ENCODE data around the gene MORN3. TPM values are rescaled to one million over a fixed set of nuclear protein-coding genes. Genes with fewer than 3 reads are reported as not detected.
A peak's percentile ranks its signal among the peaks of the same experiment; 100 is the strongest.
"Not testable (repeated sequence)": the region's sequence is repeated elsewhere in the genome, so short reads cannot be mapped to it uniquely, and the experiment has no call there.

MORN3 gene
- polyA plus RNA-seq, 6 donors from 2014 or later, result 0.17 to 0.72 (median 0.28) TPM; not detected in 1

- H3K27ac Mint-ChIP-seq, result peak overlapping the region in 5 of 6 donors; percentile 4 to 79 (median 38)
- H3K36me3 Mint-ChIP-seq, result no peaks in the 10 kb centered on the region
- peak overlapping the region in 1 of 8 donors; percentile 41 for H3K4me3 Mint-ChIP-seq
- ATAC-seq (ENCODE audit: low read depth in 2 of 2) (no peak), DNase-seq (no peak)
- no peaks in the 10 kb centered on the region for H3K27me3 Mint-ChIP-seq
- peaks cover 4 to 28% (median 23%) of the 10 kb centered on the region in 3 donors for H3K4me1 Mint-ChIP-seq
- no peaks in the 10 kb centered on the region for H3K9me3 Mint-ChIP-seq
Measured at GRCh38 chr12:121676190-121676589, 6.7 kb upstream of the MORN3 start.

DNA sequence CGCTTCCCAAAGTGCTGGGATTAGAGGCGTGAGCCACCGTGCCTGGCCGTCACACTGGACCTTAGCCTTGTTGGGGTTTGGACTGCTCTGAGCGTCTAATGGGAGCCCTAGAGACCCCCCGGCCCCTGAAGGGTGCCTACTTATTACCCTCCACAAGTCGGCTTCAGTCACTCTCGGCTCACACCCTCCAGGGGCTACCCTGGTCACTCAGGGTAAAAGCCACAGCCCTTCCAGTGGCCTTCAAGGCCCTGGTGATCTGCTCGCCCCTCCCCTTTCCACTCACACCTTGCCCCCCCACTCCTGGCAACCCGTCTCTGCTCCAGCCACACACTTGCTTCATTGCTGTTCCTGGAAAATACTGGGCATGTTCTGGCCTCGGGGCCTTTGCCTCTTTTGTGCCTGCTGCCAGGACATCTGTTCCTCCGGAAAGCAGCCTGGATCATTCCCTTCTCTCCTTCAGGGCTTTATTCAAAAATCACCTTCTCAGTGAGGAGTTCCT, 3.6 kb upstream of the MORN3 start:
- no peak for DNase-seq
- H3K36me3 Mint-ChIP-seq, result no peaks in the 10 kb centered on the region
- H3K9me3 Mint-ChIP-seq, result no peaks in the 10 kb centered on the region
- peak overlapping the region; percentile 98 to 100 (median 99) for H3K27ac Mint-ChIP-seq
- H3K27me3 Mint-ChIP-seq, result no peaks in the 10 kb centered on the region
- no peak for ATAC-seq (ENCODE audit: low read depth in 2 of 2)
- H3K4me3 Mint-ChIP-seq, result peak overlapping the region; percentile 83 to 95 (median 92)
- H3K4me1 Mint-ChIP-seq, result peaks cover 4 to 31% (median 28%) of the 10 kb centered on the region in 3 donors

GRCh38 chr12:121668750-121669520, 519 bp downstream of the MORN3 start:
- no peaks in the 10 kb centered on the region for H3K36me3 Mint-ChIP-seq
- peaks cover 0 to 3% (median 0%) of the 10 kb centered on the region in 7 donors for H3K9me3 Mint-ChIP-seq
- peaks cover 26 to 57% (median 48%) of the 10 kb centered on the region in 3 donors for H3K4me1 Mint-ChIP-seq

DNA sequence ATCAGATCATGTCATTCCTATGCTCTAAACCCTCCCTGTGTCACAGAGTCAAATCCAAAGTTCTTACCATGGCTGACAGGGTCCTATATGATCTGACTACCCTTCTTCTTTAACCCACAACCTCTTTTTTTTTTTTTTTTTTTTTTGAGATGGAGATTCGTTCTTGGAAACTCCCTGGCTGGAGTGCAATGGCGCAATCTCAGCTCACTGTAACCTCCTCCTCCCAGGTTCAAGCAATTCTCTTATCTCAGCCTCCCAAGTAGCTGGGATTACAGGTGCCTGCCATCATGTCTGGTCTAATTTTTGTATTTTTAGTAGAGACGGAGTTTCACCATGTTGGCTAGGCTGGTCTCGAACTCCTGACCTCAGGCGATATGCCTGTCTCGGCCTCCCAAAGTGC, 2.6 kb downstream of the MORN3 start:
- H3K36me3 Mint-ChIP-seq; ATAC-seq (ENCODE audit: low read depth in 2 of 2); DNase-seq; H3K27me3 Mint-ChIP-seq; H3K9me3 Mint-ChIP-seq: not testable (repeated sequence)
- peak overlapping the region in 2 of 6 donors; percentile 74 to 81 for H3K27ac Mint-ChIP-seq
- peak overlapping the region in 6 of 8 donors; percentile 12 to 92 (median 72) for H3K4me3 Mint-ChIP-seq
- H3K4me1 Mint-ChIP-seq, result peaks cover 27 to 55% (median 35%) of the 10 kb centered on the region in 3 donors

More at GRCh38 chr12:121668750-121669520, 519 bp downstream of the MORN3 start:
- no peaks in the 10 kb centered on the region for H3K27me3 Mint-ChIP-seq
- H3K4me3 Mint-ChIP-seq, result peak overlapping the region in 2 of 8 donors; percentile 64 to 72
- ATAC-seq (ENCODE audit: low read depth in 2 of 2), result no peak
- H3K27ac Mint-ChIP-seq, result peak overlapping the region in 2 of 6 donors; percentile 71 to 83
- DNase-seq, result peak; percentile 53

DNA sequence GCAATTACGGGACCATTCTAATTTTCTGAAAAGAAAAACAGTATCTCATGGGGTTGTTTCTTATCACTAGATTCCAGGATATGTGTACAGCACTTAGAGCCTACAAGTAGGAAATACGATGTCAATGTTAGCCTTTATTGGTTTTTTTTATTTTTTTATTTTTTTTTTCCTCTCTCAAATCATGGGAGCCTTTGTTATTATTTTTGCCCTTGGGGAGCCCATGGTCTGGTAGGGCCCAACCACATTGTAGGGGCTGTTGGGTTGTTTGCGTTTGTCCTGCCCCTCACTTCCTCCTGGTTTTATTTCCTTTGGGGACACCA, 5.9 kb downstream of the MORN3 start:
- ATAC-seq (ENCODE audit: low read depth in 2 of 2), result no peak
- peak overlapping the region; percentile 93 to 98 (median 96) for H3K27ac Mint-ChIP-seq
- peaks cover 36 to 58% (median 47%) of the 10 kb centered on the region in 3 donors for H3K4me1 Mint-ChIP-seq
- H3K36me3 Mint-ChIP-seq, result no peaks in the 10 kb centered on the region
- peaks cover 0 to 6% (median 0%) of the 10 kb centered on the region in 7 donors for H3K9me3 Mint-ChIP-seq
- H3K27me3 Mint-ChIP-seq, result no peaks in the 10 kb centered on the region
- DNase-seq, result no peak
- H3K4me3 Mint-ChIP-seq, result peak overlapping the region; percentile 92 to 99 (median 96)

DNA sequence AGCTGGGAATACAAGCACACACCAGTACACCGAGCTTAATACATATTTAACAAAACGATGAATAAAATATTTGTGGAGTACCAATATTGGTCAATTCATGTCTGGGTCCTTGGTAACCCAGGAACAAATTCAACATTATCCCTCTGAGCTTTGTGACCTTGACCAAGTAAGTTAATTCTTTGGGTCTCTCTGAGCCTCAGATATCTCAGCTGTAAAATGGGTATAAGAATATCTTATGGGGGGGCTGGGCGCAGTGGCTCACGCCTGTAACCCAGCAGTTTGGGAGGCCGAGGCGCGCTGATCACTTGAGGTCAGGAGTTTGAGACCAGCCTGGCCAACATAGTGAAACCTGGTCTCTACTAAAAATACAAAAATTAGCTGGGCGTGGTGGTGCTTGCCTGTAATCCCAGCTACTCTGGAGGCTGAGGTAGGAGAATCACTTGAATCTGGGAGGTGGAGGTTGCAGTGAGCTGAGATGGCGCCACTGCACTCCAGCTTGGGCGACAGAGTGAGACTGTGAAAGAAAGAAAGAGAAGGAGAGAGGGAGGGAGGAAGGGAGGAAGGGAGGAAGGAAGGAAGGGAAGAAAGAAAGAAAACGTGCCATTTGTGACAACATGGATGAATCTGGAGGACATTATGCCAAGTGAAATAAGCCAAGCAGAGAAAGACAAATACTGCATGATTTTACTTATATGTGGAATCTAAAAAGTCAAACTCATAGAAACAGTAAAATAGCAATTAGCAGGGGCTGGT, 7.9 kb downstream of the MORN3 start:
- peak overlapping the region in 1 of 6 donors; percentile 22 for H3K27ac Mint-ChIP-seq
- H3K9me3 Mint-ChIP-seq; ATAC-seq (ENCODE audit: low read depth in 2 of 2); H3K27me3 Mint-ChIP-seq; H3K36me3 Mint-ChIP-seq; DNase-seq: not testable (repeated sequence)
- H3K4me3 Mint-ChIP-seq, result peak overlapping the region in 2 of 8 donors; percentile 10 to 92
- peaks cover 35 to 64% (median 50%) of the 10 kb centered on the region in 3 donors for H3K4me1 Mint-ChIP-seq

DNA sequence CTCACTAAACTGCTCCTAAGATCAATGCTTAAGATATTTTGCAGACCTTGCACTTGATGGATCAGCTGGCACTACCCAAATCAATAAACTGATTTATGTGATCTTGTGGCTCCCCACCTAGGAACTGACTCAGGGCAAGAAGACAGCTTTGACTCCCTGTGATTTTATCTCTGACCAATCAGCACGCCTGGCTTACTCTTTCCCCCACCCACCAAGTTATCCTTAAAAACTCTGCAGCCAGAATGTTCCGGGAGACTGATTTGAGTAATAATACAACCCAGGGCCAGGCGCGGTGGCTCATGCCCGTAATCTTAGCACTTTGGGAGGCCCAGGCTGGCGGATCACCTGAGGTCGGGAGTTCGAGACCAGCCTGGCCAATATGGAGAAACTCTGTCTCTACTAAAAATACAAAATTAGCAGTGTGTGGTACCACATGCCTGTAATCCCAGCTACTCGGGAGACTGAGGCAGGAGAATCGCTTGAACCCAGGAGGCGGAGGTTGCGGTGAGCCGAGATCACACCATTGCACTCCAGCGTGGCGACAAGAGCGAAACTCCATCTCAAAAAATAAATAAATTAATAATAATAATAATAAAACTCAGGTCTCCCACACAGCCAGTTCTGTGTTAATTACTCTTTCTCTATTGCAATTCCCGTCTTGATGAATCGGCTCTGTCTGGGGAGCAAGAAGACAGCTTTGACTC, 12.0 kb downstream of the MORN3 start:
- Mint-ChIP-seq H3K9me3 (peaks cover 0 to 2% (median 0%) of the 10 kb centered on the region in 7 donors), H3K36me3 (peaks cover 0 to 4% of the 10 kb centered on the region in 2 donors), H3K27ac (peak overlapping the region in 5 of 6 donors; percentile 30 to 93 (median 66)), H3K4me3 (peak overlapping the region in 6 of 8 donors; percentile 9 to 76 (median 43)), H3K4me1 (peaks cover 24 to 42% (median 40%) of the 10 kb centered on the region in 3 donors), H3K27me3 (no peaks in the 10 kb centered on the region)
- no peak for DNase-seq
- no peak for ATAC-seq (ENCODE audit: low read depth in 2 of 2)

DNA sequence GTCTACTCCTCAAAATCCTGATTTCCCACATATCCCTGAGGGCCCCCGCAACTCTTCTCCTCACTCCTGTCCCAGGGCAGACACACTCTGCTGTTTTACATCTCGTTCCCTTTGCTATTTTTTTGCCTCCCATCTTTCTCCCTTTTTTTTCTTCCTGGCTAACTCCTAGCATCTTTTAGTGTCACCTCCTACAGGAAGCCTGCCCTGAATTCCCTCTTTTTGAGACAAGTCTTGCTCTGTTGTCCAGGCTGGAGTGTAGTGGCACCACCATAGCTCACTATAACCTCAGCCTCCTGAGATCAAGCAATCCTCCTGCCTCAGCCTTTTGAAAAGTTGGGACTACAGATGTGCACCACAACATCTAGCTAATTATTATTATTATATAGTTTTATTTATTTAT, 13.3 kb downstream of the MORN3 start:
- H3K9me3 Mint-ChIP-seq, result peaks cover 0 to 2% (median 0%) of the 10 kb centered on the region in 7 donors
- H3K4me3 Mint-ChIP-seq, result no peak overlapping the region
- DNase-seq (no peak), ATAC-seq (ENCODE audit: low read depth in 2 of 2) (no peak)
- peaks cover 24 to 36% (median 35%) of the 10 kb centered on the region in 3 donors for H3K4me1 Mint-ChIP-seq
- no peaks in the 10 kb centered on the region for H3K27me3 Mint-ChIP-seq
- peak overlapping the region in 1 of 6 donors; percentile 57 for H3K27ac Mint-ChIP-seq
- H3K36me3 Mint-ChIP-seq, result peaks cover 0 to 4% of the 10 kb centered on the region in 2 donors

- Mint-ChIP-seq H3K4me3 (peak overlapping the region in 1 of 8 donors; percentile 16), H3K27me3 (no peaks in the 10 kb centered on the region), H3K36me3 (peaks cover 0 to 4% of the 10 kb centered on the region in 2 donors), H3K4me1 (peaks cover 22 to 28% (median 26%) of the 10 kb centered on the region in 3 donors), H3K9me3 (peaks cover 0 to 2% (median 0%) of the 10 kb centered on the region in 7 donors), H3K27ac (peak overlapping the region in 3 of 6 donors; percentile 60 to 81 (median 79))
- ATAC-seq (ENCODE audit: low read depth in 2 of 2), result no peak
- no peak for DNase-seq
Measured at GRCh38 chr12:121653999-121654398, 15.5 kb downstream of the MORN3 start.

DNA sequence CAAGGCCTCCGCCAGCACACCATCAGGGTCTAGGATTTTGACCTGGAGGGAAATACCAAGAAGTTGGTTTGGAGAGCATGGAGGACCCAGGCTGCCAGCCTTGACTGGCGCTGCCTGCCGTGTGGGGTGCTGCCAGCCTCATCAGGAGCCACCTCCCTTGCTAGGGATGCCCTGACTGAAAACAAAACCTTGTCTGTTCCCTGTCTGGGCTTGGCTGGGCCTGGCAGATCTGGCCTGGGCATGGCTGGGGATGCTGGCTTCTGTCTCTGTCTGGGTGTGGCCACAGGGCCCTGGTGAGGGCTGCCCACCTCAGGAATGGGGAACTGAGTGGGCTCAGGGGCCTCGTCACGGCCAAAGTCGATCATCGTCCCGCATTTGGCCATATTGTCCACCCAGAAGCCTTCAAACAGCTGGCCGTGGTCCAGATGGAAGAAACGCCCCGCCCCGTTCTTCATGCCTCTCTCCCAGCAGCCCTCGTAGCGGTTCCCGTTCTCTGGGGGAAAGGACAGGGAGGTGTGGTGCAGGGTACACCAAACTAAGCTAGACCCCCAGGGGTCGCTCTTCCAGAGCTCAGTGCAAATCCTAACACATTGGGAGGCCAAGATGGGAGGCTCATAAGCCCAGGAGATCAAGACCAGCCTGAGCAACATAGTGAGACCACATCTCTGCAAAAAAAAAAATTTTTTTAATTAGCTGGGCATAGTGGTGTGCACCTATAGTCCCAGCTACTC, 16.5 kb downstream of the MORN3 start:
- no peak overlapping the region for H3K4me3 Mint-ChIP-seq
- DNase-seq (no peak), ATAC-seq (ENCODE audit: low read depth in 2 of 2) (no peak)
- H3K9me3 Mint-ChIP-seq, result peaks cover 0 to 2% (median 0%) of the 10 kb centered on the region in 7 donors
- H3K27ac Mint-ChIP-seq, result peak overlapping the region in 1 of 6 donors; percentile 72
- H3K4me1 Mint-ChIP-seq, result peaks cover 16 to 18% (median 18%) of the 10 kb centered on the region in 3 donors
- H3K36me3 Mint-ChIP-seq, result peaks cover 0 to 4% of the 10 kb centered on the region in 2 donors
- no peaks in the 10 kb centered on the region for H3K27me3 Mint-ChIP-seq

DNA sequence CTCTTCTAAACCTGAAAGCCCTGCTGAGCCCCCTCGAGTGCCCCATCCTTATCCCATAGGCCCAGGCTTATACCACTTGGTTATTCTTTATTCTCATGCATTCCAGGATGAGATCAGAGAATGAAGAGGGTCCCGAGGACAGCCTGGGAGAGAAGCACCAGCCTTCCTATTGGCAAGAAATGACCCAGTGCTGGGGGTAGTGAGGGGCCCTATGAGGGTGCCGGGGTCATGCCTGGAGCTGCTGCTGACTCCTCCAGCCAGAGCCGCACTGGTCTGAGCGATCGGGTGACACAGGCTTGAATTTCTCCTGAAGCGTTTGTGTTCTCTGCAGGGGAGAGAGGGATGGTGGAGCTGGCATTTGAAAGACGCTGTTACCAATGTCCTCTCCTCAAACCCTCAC, 18.1 kb downstream of the MORN3 start:
- Mint-ChIP-seq H3K27ac (no peak overlapping the region), H3K27me3 (no peaks in the 10 kb centered on the region)

DNA sequence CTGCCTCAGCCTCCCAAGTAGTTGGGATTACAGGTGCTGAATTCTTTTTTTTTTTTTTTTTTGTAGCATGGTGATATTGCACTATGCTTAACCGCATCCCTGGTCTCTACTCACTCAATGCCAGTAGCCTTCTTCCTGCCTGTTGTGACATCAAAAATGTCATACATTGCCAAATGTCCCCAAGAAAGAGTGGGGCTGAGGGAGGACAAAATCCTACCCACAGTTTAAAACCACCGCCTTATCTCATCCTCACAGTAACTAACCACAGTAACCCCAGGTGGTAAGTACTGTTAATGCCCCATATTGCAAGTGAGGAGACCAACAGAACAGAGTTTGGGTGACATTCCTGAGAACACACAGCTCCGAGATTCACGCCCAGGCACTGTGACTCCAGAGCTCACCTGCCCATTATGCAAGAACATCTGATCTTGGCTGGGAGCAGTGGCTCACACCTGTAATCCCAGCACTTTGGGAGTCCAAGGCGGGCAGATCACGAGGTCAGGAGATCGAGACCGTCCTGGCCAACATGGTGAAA, 19.6 kb downstream of the MORN3 start:
- ATAC-seq (ENCODE audit: low read depth in 2 of 2) (no peak), DNase-seq (no peak)
- H3K27ac Mint-ChIP-seq, result peak overlapping the region in 2 of 6 donors; percentile 36 to 88
- H3K9me3 Mint-ChIP-seq, result no peaks in the 10 kb centered on the region
- peaks cover 8 to 12% (median 9%) of the 10 kb centered on the region in 3 donors for H3K4me1 Mint-ChIP-seq
- no peak overlapping the region for H3K4me3 Mint-ChIP-seq
- no peaks in the 10 kb centered on the region for H3K36me3 Mint-ChIP-seq
- no peaks in the 10 kb centered on the region for H3K27me3 Mint-ChIP-seq

More for the DNA sequence above, 18.1 kb downstream of the MORN3 start:
- DNase-seq, result no peak
- no peak overlapping the region for H3K4me3 Mint-ChIP-seq
- H3K4me1 Mint-ChIP-seq, result peaks cover 11 to 18% (median 15%) of the 10 kb centered on the region in 3 donors
- peaks cover 0 to 2% (median 0%) of the 10 kb centered on the region in 7 donors for H3K9me3 Mint-ChIP-seq
- H3K36me3 Mint-ChIP-seq, result peaks cover 0 to 4% of the 10 kb centered on the region in 2 donors
- no peak for ATAC-seq (ENCODE audit: low read depth in 2 of 2)
